Hematopoietic multipotent progenitor cell treated with erythropoietin and hydrocortisone succinate and interleukin-3 and kit ligand, for 6 days (in vitro differentiated cells): ENCODE results near the gene C1orf226.

Experiments used
- DNase-seq: peaks from one replicate; pipeline ENCODE4 v3.0.0-alpha.2; 2015

C1orf226 gene

DNA sequence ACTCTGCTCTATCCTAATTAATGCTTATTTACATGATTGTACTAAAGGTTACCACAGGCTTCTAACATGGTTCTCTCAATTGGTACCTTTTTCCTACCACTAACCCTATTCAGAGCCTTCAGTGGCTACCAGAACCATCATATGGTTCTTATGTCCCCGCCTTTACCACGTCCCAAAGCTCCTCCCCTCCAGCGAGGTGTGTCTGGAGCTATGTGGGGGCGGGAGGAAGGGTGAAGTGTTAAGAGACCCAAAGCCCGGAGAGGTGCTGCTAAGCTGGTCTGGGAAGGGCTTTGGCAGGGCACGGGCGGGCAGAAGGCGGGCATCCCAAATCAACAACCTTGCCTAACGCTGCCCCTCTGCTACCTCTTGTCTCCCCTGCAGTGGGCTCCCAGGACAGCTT lies 14.9 kb upstream of the C1orf226 start:
- no peak for DNase-seq

DNA sequence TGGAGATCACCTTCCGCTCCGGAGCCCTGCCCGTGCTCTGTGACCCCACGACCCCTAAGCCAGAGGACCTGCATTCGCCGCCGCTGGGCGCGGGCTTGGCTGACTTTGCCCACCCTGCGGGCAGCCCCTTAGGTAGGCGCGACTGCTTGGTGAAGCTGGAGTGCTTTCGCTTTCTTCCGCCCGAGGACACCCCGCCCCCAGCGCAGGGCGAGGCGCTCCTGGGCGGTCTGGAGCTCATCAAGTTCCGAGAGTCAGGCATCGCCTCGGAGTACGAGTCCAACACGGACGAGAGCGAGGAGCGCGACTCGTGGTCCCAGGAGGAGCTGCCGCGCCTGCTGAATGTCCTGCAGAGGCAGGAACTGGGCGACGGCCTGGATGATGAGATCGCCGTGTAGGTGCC lies 14.5 kb upstream of the C1orf226 start:
- DNase-seq, result no peak

DNA sequence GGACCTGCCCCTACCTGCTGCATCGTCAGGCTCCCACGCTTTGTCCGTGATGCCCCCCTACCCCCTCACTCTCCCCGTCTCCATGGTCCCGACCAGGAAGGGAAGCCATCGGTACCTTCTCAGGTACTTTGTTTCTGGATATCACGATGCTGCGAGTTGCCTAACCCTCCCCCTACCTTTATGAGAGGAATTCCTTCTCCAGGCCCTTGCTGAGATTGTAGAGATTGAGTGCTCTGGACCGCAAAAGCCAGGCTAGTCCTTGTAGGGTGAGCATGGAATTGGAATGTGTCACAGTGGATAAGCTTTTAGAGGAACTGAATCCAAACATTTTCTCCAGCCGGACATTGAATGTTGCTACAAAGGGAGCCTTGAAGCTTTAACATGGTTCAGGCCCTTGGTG lies 13.8 kb upstream of the C1orf226 start:
- DNase-seq, result no peak

DNA sequence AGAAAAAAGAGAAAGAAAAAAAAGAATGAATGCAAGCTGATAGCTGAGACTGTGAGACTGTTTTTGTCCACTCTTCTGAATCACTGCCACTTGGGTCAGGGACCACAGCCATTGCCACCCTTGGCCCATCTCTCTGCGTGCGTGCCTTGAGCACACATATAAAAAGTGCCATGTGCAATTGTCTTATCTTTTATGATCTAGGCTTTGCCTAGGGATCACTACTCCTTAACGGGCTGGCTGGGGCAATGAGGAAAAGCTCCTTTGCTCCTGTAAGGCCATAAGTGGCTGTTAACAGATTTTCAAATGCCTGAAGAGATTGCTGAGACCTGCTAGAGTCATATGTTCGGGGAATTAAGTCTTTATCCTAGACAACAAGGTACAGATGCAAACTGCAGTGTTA lies 13.1 kb upstream of the C1orf226 start:
- no peak for DNase-seq

DNA sequence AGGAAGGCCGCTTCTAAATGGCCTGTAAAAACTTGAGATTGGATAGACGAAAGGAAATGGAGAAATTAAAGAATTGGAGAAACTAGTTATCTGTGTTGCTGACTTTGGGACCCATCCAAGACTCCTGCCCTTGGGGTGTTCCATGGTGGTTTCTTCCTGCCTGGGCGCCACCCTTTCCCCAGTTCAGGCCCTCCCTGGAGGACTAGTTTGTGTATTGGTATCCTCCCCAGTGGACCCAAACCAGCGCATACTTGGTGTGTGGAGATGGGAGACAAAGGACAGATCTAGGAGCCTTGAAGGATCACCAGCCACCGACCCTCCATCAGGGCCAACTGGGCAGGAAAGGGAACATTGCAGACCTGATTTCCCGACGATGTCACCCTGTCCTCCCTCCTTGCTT lies 12.0 kb upstream of the C1orf226 start:
- DNase-seq, result no peak

DNA sequence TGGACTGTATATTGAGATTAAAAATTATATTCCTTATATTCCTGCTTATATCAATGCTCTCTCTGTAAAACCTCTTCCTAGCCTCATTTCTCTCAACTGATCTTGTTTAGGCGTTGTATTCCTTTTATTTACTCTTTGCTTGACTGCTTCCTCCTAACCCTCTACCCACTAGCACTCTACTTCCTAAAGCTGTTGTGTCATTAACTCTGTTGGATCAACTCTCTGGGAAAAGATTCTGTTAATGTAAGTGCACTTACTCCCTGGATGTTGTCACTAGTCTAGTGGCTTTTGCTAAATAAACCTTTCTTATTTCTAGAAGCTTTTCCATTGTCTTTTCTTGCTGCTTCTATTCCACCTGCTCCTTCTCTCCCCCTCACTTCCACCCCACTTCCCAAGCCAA lies 11.4 kb upstream of the C1orf226 start:
- no peak for DNase-seq

DNA sequence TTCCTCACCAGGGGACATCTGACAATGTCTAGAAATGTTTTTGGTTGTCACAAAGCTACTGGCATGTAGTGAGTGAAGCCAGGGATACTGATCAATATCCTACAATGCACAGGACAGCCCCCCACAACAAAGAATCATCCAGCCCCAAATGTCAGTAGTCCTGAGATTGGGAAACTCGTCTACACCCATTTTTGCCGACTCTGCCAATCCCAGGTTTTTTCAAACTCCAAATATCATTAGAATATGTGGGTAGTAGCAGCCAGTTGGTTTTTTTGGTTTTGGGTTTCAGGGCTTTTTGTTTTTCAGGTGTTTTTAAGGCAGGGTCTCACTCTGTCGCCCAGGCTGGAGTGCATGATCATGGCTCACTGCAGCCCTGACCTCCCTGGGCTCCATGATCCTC lies 10.8 kb upstream of the C1orf226 start:
- no peak for DNase-seq

DNA sequence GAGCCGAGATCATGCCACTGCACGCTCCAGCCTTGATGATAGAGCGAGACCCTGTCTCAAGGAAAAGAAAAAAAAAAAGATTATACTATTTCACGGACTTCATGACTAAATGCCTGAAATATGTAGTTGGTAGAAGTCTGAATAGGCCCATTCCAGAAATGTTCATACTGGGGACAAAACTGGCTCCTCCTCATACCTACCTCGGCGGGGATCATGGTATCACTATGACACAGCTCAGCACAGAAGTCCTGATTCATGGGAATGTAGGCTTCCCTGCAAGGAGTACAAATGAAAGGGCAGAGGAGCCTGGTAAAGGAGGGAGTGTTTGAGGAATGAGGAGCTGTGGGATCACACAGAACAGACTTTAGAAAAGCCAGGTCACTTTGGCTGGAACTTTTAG lies 9.9 kb upstream of the C1orf226 start:
- DNase-seq, result no peak

DNA sequence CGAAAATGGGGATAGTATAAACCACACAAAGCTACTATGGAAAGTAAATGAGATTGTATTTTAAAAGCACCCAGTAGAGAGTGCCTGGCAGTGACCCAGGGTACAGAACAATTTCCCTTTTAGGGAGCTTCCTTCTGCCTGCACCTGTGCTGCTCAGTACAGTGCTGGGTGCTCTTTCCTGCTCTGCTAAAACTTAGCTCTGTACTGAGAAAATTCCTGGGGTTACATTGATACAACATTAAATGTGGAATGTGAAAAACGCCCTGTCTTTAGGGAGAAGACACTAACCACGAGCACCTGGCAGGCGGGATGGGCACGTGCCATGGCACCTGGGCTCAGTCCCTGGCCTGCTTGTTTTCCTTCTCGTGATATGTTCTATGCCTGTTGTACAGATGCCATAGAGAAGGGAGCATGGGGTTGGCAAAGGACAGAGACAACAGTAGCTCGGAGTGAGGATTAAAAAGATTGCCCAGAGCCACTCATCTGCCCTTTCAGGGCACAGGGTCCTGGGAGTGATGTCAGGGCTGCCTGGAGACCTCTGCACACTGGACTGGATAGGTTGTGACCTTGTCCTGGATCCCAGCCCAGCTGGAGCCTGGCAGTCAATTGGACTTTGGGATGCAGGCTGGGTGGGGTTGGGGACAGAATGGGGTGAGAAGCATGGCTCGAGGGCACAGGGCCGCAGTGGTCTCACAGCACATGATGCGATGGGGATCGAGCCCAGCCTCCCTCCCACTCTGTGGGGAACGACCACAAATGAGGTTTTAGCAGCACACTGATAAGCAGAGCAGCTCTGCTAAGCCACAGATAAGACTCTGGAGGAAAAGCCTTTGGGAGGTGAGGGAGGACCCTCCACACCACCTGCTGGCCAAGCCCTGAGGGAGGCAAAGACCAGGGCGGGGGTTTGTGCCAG lies 9.1 kb upstream of the C1orf226 start:
- peak; percentile 93 for DNase-seq

DNA sequence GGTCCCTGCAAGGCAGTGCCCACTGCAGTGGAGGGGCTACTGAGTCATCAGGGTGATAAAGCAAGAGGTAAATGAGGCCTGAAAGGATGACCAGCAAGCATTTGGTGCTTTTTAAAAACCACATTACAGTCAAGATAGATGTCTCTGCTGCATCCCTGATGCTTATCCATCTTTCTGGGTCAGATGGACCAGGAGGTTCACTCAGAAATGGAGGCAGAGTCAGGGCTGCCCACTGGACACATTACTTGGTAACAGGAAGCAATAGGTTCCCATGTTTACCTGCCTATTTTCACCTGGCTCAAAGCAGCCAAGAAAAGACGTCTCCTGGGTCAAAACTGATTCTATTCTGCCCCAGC lies 8.5 kb upstream of the C1orf226 start:
- no peak for DNase-seq

DNA sequence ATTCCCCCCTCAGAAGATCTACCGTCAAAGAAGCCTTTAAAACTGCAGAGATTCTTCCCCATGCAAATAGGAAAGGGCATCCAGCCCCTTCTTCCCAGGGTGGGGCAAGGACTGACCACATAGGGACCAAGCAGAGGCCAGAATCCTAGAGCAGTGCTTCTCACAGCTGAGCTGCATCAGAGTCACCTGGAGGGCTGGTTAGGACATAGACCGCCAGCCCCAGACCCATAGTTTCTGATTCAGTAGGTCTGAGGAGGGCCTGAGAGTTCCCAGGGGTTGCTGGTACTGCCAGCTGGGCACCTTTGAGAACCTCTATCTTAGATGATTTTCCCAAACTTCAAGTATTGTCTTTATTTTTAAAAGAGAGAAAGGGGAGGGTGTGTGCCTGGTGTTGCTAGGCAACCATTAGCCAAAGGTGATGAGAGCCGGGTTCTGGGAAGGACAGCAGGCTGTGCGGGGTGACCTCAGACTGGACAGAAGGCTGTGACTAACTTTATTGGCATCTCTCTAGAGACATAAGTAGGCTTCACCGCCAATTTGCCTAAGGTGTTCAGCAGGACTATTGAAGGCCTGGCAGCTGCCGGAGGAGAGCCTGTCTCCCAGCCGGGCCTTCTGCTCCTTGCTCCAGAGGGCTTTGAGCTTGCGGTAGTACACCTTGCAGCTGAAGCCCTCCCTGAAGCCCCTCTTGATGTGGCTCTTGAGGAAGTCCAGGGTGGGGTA lies 7.8 kb upstream of the C1orf226 start:
- no peak for DNase-seq

DNA sequence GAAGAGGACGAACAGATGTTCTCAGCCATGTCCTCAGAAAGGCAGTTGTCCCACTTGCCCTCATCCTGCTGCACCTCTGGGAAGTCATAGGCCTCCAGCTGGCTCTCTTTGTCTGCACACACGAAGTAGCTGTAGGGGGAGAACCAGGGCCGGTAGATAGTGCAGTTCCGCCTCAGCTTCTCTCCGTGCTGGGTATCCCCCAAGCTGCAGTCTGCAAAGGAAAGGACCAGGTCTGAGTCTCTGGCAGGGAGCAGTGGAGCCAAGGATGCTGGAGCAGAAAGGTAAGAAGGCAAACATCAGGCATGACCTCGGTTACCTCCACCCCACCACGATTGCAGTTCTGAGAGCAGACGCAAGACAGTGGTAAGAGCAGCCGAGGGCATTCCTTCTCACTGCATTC lies 7.1 kb upstream of the C1orf226 start:
- DNase-seq, result no peak

DNA sequence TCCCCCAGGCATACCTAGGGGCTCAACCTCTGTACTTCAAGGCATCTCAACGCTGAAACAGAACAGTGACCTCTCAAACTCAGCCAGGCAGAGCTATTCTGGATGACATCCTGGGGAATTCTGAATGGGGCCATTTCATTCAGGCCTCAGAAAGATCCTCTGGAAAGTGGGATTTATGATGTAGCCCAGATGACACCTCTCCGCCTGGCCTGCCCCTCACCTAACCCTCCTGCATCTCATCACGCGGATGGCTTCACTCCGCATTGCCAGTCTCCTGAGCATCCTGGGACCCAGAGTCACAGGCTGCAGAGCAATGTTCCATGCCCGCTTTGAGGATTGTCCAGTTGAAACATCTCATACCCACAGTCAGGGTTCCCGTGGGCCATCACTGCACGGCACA lies 6.1 kb upstream of the C1orf226 start:
- DNase-seq, result no peak

DNA sequence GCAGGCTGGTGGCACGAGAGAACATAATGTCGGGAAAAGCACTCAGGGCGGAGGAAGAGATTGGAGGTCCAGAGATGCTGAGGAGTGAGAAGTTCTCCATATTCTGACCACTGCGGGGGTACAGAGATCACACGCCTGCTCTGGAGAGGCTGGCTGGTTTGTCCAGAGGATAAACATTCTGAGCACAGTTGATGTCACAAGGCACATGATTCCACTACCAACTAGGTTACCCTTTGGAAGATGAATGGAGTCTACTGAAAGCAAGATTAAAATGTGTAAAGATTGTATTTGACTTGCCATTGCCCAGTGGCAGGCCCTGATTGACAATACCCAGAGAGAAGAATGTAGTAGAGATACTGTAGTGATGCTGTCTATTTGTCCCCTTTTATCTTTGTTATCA lies 4.8 kb upstream of the C1orf226 start, which contains the start of gene SPATA46:
Gene SPATA46, minus strand, starts transcription at position 164 of the 400 bp plus-strand sequence. Its CDS starts 64 bp downstream, at position 100.
- DNase-seq, result no peak

DNA sequence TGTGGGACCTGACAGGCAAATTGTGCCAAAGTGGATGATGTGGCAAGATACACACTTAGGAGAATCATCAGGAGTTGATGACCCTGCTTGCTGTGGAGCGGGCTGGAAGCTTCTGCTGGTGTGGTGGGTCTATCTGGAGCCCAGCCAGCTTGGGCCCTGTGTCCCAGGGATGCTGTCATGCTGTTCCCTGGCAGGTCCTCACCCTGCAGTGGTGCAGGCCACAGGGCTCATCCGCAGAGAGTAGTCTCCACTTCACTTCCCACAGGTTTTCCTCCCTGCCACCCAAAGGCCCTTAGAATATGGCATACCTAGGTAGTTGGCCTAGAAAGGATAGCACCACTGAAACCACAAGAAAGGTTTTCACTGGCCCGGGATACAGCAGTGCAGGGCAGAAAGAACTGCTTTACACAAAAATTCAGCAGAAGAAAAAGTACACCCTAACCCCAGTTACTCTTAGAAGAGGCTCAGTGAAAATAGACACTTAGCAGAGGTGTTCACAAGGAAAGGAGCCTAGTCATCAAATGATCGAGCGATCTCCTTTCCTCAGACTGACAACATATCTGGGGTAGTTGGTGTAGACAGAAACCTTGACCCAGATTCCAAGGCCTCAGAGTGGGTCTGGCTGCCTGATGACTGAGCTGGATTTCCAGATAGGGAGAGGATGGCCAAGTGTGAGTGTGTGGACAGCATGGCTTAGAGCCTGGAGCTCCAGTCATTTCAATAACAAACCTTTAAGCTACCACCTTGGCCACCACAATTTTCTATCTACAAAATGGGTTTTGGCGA lies 1.3 kb upstream of the C1orf226 start:
- no peak for DNase-seq

DNA sequence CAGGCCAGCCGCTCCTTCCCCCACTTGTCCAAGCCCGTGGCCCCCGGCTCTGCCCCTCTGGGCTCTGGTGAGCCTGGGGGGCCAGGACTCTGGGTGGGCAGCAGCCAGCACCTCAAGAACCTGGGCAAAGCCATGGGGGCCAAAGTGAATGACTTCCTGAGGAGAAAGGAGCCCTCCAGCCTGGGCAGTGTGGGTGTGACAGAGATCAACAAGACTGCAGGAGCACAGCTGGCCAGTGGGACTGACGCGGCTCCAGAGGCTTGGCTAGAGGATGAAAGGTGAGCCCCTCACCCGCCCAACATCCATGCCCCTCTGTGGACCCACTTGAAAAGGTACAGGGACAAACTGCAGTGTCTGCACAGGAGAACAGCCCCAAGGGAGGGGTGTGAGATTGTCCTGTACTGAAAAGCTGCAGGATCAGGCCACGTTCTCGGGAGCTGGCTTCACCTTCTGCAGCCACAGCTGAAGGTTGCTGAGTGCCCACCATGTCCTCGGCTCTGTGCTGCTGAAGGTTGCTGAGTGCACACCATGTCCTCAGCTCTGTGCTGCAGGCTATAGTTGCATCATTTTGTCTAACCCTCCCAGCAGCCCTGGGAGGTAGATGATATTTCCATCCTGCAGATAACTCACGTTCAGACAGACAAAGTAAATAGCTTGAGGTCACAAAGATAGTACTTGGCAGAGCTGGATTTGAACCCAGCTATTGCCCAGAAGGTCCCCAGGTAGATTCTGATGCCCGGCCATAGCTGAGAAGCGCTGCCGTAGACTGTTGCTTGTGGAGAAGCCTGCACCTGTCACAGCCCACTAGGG lies 618 bp downstream of the C1orf226 start:
- DNase-seq, result no peak

DNA sequence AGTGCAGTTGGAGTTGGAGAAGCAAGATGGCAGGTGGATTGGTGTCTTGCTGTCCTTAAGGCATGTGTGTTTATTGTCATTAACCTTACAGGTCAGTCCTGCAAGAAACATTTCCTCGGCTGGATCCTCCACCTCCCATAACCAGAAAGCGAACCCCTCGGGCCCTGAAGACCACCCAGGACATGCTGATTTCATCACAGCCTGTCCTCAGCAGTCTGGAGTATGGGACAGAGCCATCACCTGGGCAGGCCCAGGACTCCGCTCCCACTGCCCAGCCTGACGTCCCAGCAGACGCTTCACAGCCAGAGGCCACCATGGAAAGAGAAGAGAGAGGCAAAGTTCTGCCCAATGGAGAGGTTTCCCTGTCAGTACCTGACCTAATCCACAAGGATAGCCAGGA lies 1.6 kb downstream of the C1orf226 start:
- DNase-seq, result no peak

DNA sequence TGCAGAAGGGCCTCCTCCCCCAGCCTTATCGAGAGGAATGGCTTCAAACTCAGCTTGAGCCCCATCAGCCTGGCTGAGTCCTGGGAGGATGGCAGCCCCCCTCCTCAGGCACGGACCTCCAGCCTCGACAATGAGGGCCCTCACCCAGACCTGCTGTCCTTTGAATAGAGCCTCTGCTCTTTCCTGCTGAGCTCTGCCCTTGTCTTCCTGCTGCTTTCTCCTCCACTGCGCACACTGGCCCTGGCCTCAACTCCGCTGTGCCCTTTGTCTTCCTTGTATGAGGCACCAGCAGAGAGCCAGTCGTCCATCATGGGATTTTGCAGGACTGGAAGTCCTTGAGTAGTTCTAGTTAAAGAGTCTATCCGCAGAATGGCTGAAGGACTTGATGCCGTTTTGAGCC lies 2.0 kb downstream of the C1orf226 start:
- DNase-seq, result no peak

DNA sequence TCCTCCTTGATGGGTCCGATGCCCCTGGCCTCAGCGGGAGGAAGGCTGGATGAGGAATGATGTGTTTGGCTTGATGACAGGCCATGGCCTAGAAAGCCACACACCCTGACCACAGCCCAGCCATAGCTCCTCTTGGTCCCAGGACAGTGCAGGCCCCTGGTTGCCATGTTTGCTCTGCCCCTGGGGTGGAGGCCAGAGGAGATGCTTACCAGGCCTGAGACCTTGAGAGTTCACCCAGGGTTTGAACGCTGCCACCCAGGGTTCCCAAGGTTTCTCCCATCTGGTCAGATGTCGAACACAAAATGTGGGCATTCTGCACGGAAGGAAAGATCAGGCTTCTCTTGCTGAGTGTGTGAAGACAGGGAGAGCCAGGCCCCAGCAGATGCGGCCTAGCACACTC lies 2.6 kb downstream of the C1orf226 start:
- DNase-seq, result no peak

DNA sequence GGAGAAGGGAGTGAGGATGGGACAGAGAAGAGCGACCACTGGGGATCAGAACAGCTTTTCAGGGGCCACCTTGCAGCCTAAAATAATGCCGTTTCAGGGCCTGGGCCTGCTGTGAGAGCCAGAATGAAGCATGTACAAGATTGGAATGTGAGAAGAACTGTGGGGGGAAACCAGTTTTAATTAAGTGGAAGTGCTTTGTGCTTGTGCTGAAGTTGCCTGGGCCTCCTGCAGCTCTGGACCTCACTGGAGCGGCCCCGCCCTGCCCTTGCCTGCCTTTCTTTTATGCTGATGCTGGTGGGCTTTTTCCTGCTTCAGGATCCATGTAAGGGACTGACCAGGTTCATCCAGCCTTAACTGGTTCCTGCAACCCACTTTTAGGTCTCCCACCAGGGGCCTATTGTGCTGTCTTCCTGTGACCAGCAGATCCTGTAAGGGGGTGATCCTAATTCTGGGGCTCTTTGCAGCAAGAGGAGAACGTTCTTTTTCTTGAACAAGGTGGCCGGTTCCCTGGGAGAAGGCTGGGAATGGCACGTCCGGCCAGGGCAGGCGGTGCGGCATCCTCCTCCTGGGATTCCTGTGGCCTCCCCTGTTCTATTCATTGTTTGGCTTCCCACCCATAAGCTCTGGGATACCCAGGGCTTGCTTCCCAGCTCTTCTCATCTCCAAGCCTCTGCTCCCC lies 3.2 kb downstream of the C1orf226 start:
- no peak for DNase-seq

DNA sequence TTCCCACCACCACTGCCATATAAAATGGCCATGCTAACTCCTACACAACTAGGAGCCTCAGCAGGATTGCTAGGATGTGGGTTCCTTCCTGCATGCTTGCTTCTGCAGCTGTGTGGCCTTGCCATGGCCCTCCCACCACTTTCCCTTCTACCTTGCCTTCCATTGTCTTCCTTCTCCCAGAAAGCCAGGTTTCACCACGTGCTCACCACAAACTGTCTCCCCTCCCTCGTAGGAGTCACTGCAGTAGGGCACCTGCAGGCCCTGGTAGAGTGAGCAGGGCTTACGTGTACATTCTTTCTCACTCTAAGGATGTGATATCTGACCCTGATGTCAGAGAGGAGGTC lies 3.7 kb downstream of the C1orf226 start:
- DNase-seq, result no peak

DNA sequence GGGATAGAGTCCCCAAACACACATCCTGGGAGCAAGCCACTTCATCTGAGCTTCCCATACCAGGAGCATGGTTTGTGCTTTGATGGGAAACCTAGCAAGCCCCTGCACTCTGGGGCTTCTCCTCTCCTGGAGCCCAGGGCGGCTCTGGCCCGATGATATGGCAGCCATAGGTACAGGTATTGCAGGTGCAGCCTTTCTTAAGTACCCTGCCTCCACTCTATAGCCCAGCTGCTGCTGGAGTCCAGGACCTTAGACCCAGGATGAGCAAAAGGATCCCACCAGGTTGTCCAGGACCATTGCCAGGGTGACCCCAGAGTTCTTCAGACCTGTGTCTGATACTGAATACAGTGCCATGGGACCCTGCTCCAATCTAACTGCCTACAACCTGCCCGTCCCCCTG lies 4.2 kb downstream of the C1orf226 start:
- DNase-seq, result no peak
